Fibroblast of pulmonary artery (primary cell): ENCODE data around the gene WDR45B.

Experiments
- DNase-seq: peaks from one replicate; pipeline ENCODE4 v3.0.0-alpha.2; 2010; ENCODE audit warnings: low read depth
- H3K4me3 ChIP-seq: replicated peaks from 2 replicates; pipeline ENCODE4 v1.5.1; 2011; ENCODE audit warnings: low read depth, mild to moderate bottlenecking, control low read depth, low read length, moderate library complexity
- CTCF ChIP-seq: IDR thresholded peaks from 2 replicates; pipeline ENCODE4 v1.5.1; 2011; ENCODE audit warnings: mild to moderate bottlenecking, control low read depth, low read length, inconsistent platforms; ENCODE audit errors: missing control alignments

WDR45B gene

GRCh38 chr17:82686366-82687324 lies 38.4 kb upstream of the WDR45B start:
- TF ChIP-seq CTCF = no peak
- no peak overlapping the region for H3K4me3 ChIP-seq
- no peak for DNase-seq

GRCh38 chr17:82685291-82685690 lies 37.0 kb upstream of the WDR45B start:
- no peak overlapping the region for H3K4me3 ChIP-seq
- no peak for TF ChIP-seq CTCF
- DNase-seq = no peak

- TF ChIP-seq CTCF = no peak
- H3K4me3 ChIP-seq = no peak overlapping the region
- no peak for DNase-seq
These were observed 36.1 kb upstream of the WDR45B start for GRCh38 chr17:82684228-82684841.

- DNase-seq = no peak
- H3K4me3 ChIP-seq = no peak overlapping the region
- no peak for TF ChIP-seq CTCF
These were observed 35.3 kb upstream of the WDR45B start for GRCh38 chr17:82683534-82683933.

GRCh38 chr17:82681547-82681946 lies 33.3 kb upstream of the WDR45B start:
- DNase-seq = no peak
- no peak overlapping the region for H3K4me3 ChIP-seq
- TF ChIP-seq CTCF = no peak

GRCh38 chr17:82679586-82680465 lies 31.6 kb upstream of the WDR45B start:
- no peak overlapping the region for H3K4me3 ChIP-seq
- DNase-seq = no peak
- no peak for TF ChIP-seq CTCF
